OCI-LY3 (cell line): ENCODE data around the gene GAB2.

Source experiments
- H2AFZ ChIP-seq: fragments of 200-600, 300-600 bp; shearing (Covaris generic); 2 replicates; pipeline ENCODE4 v1.6.0; 2014; ENCODE audit warnings: antibody characterized with exemption, low read depth, low read length
- H3K27ac ChIP-seq: fragments of 200-600, 300-600 bp; sonication (generic); 2 replicates; pipeline ENCODE4 v1.5.1; 2014; ENCODE audit warnings: mild to moderate bottlenecking, low read length, moderate library complexity, mixed read lengths
- H3K27me3 ChIP-seq: fragments of 200-600, 300-600 bp; sonication (generic); 2 replicates; pipeline ENCODE4 v1.6.1; 2014; ENCODE audit warnings: low read depth, low read length, mixed read lengths
- H3K36me3 ChIP-seq: fragments of 200-600, 300-600 bp; sonication (generic); replicated peaks from 2 replicates; pipeline ENCODE3; 2014; ENCODE audit warnings: low read depth, low read length, mixed read lengths
- H3K4me1 ChIP-seq: fragments of 300-600, 200-600 bp; sonication (generic); 2 replicates; pipeline ENCODE4 v1.6.1; 2014; ENCODE audit warnings: low read length, mixed read lengths
- H3K4me2 ChIP-seq: fragments of 200-600, 300-600 bp; sonication (generic); 2 replicates; pipeline ENCODE4 v1.6.1; 2014; ENCODE audit warnings: low read length, mixed read lengths
- H3K4me3 ChIP-seq: fragments of 300-600, 200-600 bp; sonication (generic); 2 replicates; pipeline ENCODE4 v1.5.1; 2014; ENCODE audit warnings: antibody characterized with exemption, mild to moderate bottlenecking, low read length, moderate library complexity
- H3K79me2 ChIP-seq: fragments of 300-600, 200-600 bp; shearing (Covaris generic); 2 replicates; pipeline ENCODE4 v1.6.1; 2014; ENCODE audit warnings: mild to moderate bottlenecking, low read length, mixed read lengths
- H3K9ac ChIP-seq: fragments of 300-600, 200-600 bp; shearing (Covaris generic); 2 replicates; pipeline ENCODE4 v1.6.0; 2014; ENCODE audit warnings: mild to moderate bottlenecking, low read length, moderate library complexity
- H3K9me3 ChIP-seq: fragments of 200-600, 300-600 bp; shearing (Covaris generic); 2 replicates; pipeline ENCODE4 v1.6.1; 2014; ENCODE audit warnings: low read length, mixed read lengths; ENCODE audit not compliant: insufficient read depth
- H4K20me1 ChIP-seq: fragments of 200-600, 300-600 bp; sonication (generic); 2 replicates; pipeline ENCODE4 v1.6.1; 2016; ENCODE audit warnings: low read length, mixed read lengths; ENCODE audit not compliant: insufficient read depth
- CTCF ChIP-seq: fragments of 200-600, 300-600 bp; sonication (generic); IDR thresholded peaks from 2 replicates; pipeline ENCODE4 v1.5.1; 2014; ENCODE audit warnings: antibody characterized with exemption, low read length, low read depth
- EZH2phosphoT487 ChIP-seq: fragments of 200-600 bp; shearing (Covaris generic); IDR thresholded peaks from 2 replicates; pipeline ENCODE4 v1.6.1; 2018; ENCODE audit warnings: antibody characterized with exemption, mixed run types, low read depth

GAB2 gene

GRCh38 chr11:78189851-78190250 is 227.8 kb downstream of the GAB2 start:
- Histone ChIP-seq H3K27ac (no peak overlapping the region), H3K4me1 (peaks cover 22% of the 10 kb centered on the region), H3K4me2 (peak overlapping the region; percentile 76), H3K79me2 (no peaks in the 10 kb centered on the region), H3K4me3 (peak overlapping the region; percentile 92; the same call in 1 of the 2 replicates), H3K27me3 (no peaks in the 10 kb centered on the region), H4K20me1 (no peaks in the 10 kb centered on the region), H3K9me3 (no peaks in the 10 kb centered on the region), H2AFZ (no peak overlapping the region), H3K36me3 (no peaks in the 10 kb centered on the region), H3K9ac (no peak overlapping the region)
- no peak for TF ChIP-seq EZH2phosphoT487
- TF ChIP-seq CTCF, result no peak; the same call in 1 of the 2 replicates

- Histone ChIP-seq H4K20me1 (no peaks in the 10 kb centered on the region), H3K36me3 (no peaks in the 10 kb centered on the region), H3K9me3 (no peaks in the 10 kb centered on the region), H2AFZ (peak overlapping the region; percentile 75; the same call in 1 of the 2 replicates), H3K27me3 (no peaks in the 10 kb centered on the region), H3K4me2 (peak overlapping the region; percentile 76), H3K4me3 (peak overlapping the region; percentile 92), H3K27ac (no peak overlapping the region), H3K79me2 (no peaks in the 10 kb centered on the region), H3K9ac (peak overlapping the region; percentile 77), H3K4me1 (peaks cover 22% of the 10 kb centered on the region)
- TF ChIP-seq EZH2phosphoT487, result no peak
Observed at GRCh38 chr11:78189174-78189724, 228.4 kb downstream of the GAB2 start.

- Histone ChIP-seq H3K79me2 (no peaks in the 10 kb centered on the region), H4K20me1 (no peaks in the 10 kb centered on the region), H3K27ac (peak within 1 kb of the TSS; percentile 50), H3K27me3 (no peaks in the 10 kb centered on the region), H3K9ac (peak within 1 kb of the TSS; percentile 83), H2AFZ (peak within 1 kb of the TSS; percentile 75; the same call in 1 of the 2 replicates), H3K4me1 (peaks cover 22% of the 10 kb centered on the region), H3K9me3 (no peaks in the 10 kb centered on the region), H3K4me2 (peak within 1 kb of the TSS; percentile 94), H3K36me3 (no peaks in the 10 kb centered on the region), H3K4me3 (peak within 1 kb of the TSS; percentile 92)
- TF ChIP-seq CTCF (no peak), EZH2phosphoT487 (no peak)
Observed at GRCh38 chr11:78188286-78189173, 229.1 kb downstream of the GAB2 start, which contains the start of the genes KCTD21 and USP35. Gene KCTD21, minus strand, starts transcription at chr11:78188626. Its CDS starts 14,072 bp downstream, at chr11:78174554. Gene USP35, plus strand, starts transcription at chr11:78188919. Its CDS starts 7,327 bp downstream, at chr11:78196246.

GRCh38 chr11:78187366-78188285 is 230.0 kb downstream of the GAB2 start:
- no peaks in the 10 kb centered on the region for H3K79me2 ChIP-seq
- peak overlapping the region; percentile 83 for H3K9ac ChIP-seq
- H4K20me1 ChIP-seq, result no peaks in the 10 kb centered on the region
- H3K27me3 ChIP-seq, result no peaks in the 10 kb centered on the region
- TF ChIP-seq CTCF, result no peak
- peaks cover 19% of the 10 kb centered on the region for H3K4me1 ChIP-seq
- no peaks in the 10 kb centered on the region for H3K36me3 ChIP-seq
- peak overlapping the region; percentile 94 for H3K4me2 ChIP-seq
- no peaks in the 10 kb centered on the region for H3K9me3 ChIP-seq
- H3K4me3 ChIP-seq, result peak overlapping the region; percentile 92
- peak overlapping the region; percentile 51; the same call in 1 of the 2 replicates for H2AFZ ChIP-seq
- H3K27ac ChIP-seq, result no peak overlapping the region
